ENCODE data around the gene AEBP2.

Gene AEBP2

GRCh38 chr12:19518209-19518608 is 78.9 kb downstream of the AEBP2 start:
- DNase-seq (ENCODE audit: insufficient read length, low spot score): no peak
- no peak for TF ChIP-seq TAF1 (IDR thresholded peaks at IDR 0.05; ENCODE audit: low read depth, low read length)
- no peak for TF ChIP-seq POU2F2 (IDR thresholded peaks at IDR 0.05; ENCODE audit: low read depth, low read length)
- TF ChIP-seq SPI1 (IDR thresholded peaks at IDR 0.05; ENCODE audit: low read depth, low read length): no peak
- TF ChIP-seq POLR2A (IDR thresholded peaks at IDR 0.05; ENCODE audit: low read depth, low read length): no peak
- no peak for TF ChIP-seq PAX5 (IDR thresholded peaks at IDR 0.05; ENCODE audit: insufficient read depth, low read length, severe bottlenecking)
- TF ChIP-seq POLR2AphosphoS5 (IDR thresholded peaks at IDR 0.05; ENCODE audit: low read depth, low read length): no peak
- no peak for FAIRE-seq

- no peak for FAIRE-seq
- TF ChIP-seq TAF1 (IDR thresholded peaks at IDR 0.05; ENCODE audit: low read depth, low read length) (no peak), SPI1 (IDR thresholded peaks at IDR 0.05; ENCODE audit: low read depth, low read length) (no peak), PAX5 (IDR thresholded peaks at IDR 0.05; ENCODE audit: insufficient read depth, low read length, severe bottlenecking) (no peak), POLR2AphosphoS5 (IDR thresholded peaks at IDR 0.05; ENCODE audit: low read depth, low read length) (no peak), POLR2A (IDR thresholded peaks at IDR 0.05; ENCODE audit: low read depth, low read length) (no peak), POU2F2 (IDR thresholded peaks at IDR 0.05; ENCODE audit: low read depth, low read length) (no peak)
Observed at GRCh38 chr12:19520646-19521415, 81.5 kb downstream of the AEBP2 start.

GRCh38 chr12:19525274-19525673 is 86.0 kb downstream of the AEBP2 start:
- FAIRE-seq (no peak), DNase-seq (ENCODE audit: insufficient read length, low spot score) (no peak)
- no peak for TF ChIP-seq SPI1 (IDR thresholded peaks at IDR 0.05; ENCODE audit: low read depth, low read length)
- no peak for TF ChIP-seq POU2F2 (IDR thresholded peaks at IDR 0.05; ENCODE audit: low read depth, low read length)
- TF ChIP-seq POLR2AphosphoS5 (IDR thresholded peaks at IDR 0.05; ENCODE audit: low read depth, low read length): no peak
- no peak for TF ChIP-seq POLR2A (IDR thresholded peaks at IDR 0.05; ENCODE audit: low read depth, low read length)
- TF ChIP-seq TAF1 (IDR thresholded peaks at IDR 0.05; ENCODE audit: low read depth, low read length): no peak
- TF ChIP-seq PAX5 (IDR thresholded peaks at IDR 0.05; ENCODE audit: insufficient read depth, low read length, severe bottlenecking): no peak

More at GRCh38 chr12:19520646-19521415, 81.5 kb downstream of the AEBP2 start:
- DNase-seq (ENCODE audit: insufficient read length, low spot score): no peak

GRCh38 chr12:19527866-19528265 is 88.6 kb downstream of the AEBP2 start:
- TF ChIP-seq POLR2A (IDR thresholded peaks at IDR 0.05; ENCODE audit: low read depth, low read length) (no peak), TAF1 (IDR thresholded peaks at IDR 0.05; ENCODE audit: low read depth, low read length) (no peak), POLR2AphosphoS5 (IDR thresholded peaks at IDR 0.05; ENCODE audit: low read depth, low read length) (no peak), SPI1 (IDR thresholded peaks at IDR 0.05; ENCODE audit: low read depth, low read length) (no peak)
- DNase-seq (ENCODE audit: insufficient read length, low spot score) (no peak), FAIRE-seq (no peak)

- no peak for FAIRE-seq
- DNase-seq (ENCODE audit: insufficient read length, low spot score): no peak
- TF ChIP-seq TAF1 (IDR thresholded peaks at IDR 0.05; ENCODE audit: low read depth, low read length) (no peak), POLR2A (IDR thresholded peaks at IDR 0.05; ENCODE audit: low read depth, low read length) (no peak)
Observed at GRCh38 chr12:19528750-19529149, 89.5 kb downstream of the AEBP2 start.

- FAIRE-seq: no peak
- DNase-seq (ENCODE audit: insufficient read length, low spot score): no peak
- no peak for TF ChIP-seq POLR2AphosphoS5 (IDR thresholded peaks at IDR 0.05; ENCODE audit: low read depth, low read length)
- no peak for TF ChIP-seq SPI1 (IDR thresholded peaks at IDR 0.05; ENCODE audit: low read depth, low read length)
- no peak for TF ChIP-seq TAF1 (IDR thresholded peaks at IDR 0.05; ENCODE audit: low read depth, low read length)
- no peak for TF ChIP-seq POLR2A (IDR thresholded peaks at IDR 0.05; ENCODE audit: low read depth, low read length)
- TF ChIP-seq PAX5 (IDR thresholded peaks at IDR 0.05; ENCODE audit: insufficient read depth, low read length, severe bottlenecking): no peak
- TF ChIP-seq POU2F2 (IDR thresholded peaks at IDR 0.05; ENCODE audit: low read depth, low read length): no peak
Observed at GRCh38 chr12:19529951-19530636, 90.8 kb downstream of the AEBP2 start.

GRCh38 chr12:19530637-19531023 is 91.3 kb downstream of the AEBP2 start:
- no peak for FAIRE-seq
- no peak for DNase-seq (ENCODE audit: insufficient read length, low spot score)

GRCh38 chr12:19533567-19533966 is 94.3 kb downstream of the AEBP2 start:
- FAIRE-seq (no peak), DNase-seq (ENCODE audit: insufficient read length, low spot score) (no peak)
- no peak for TF ChIP-seq POLR2AphosphoS5 (IDR thresholded peaks at IDR 0.05; ENCODE audit: low read depth, low read length)
- TF ChIP-seq PAX5 (IDR thresholded peaks at IDR 0.05; ENCODE audit: insufficient read depth, low read length, severe bottlenecking): no peak
- TF ChIP-seq POU2F2 (IDR thresholded peaks at IDR 0.05; ENCODE audit: low read depth, low read length): no peak
- TF ChIP-seq POLR2A (IDR thresholded peaks at IDR 0.05; ENCODE audit: low read depth, low read length): no peak
- TF ChIP-seq TAF1 (IDR thresholded peaks at IDR 0.05; ENCODE audit: low read depth, low read length): no peak
- TF ChIP-seq SPI1 (IDR thresholded peaks at IDR 0.05; ENCODE audit: low read depth, low read length): no peak

More at GRCh38 chr12:19530637-19531023, 91.3 kb downstream of the AEBP2 start:
- TF ChIP-seq POLR2AphosphoS5 (IDR thresholded peaks at IDR 0.05; ENCODE audit: low read depth, low read length) (no peak), SPI1 (IDR thresholded peaks at IDR 0.05; ENCODE audit: low read depth, low read length) (no peak), PAX5 (IDR thresholded peaks at IDR 0.05; ENCODE audit: insufficient read depth, low read length, severe bottlenecking) (no peak), TAF1 (IDR thresholded peaks at IDR 0.05; ENCODE audit: low read depth, low read length) (no peak), POU2F2 (IDR thresholded peaks at IDR 0.05; ENCODE audit: low read depth, low read length) (no peak), POLR2A (IDR thresholded peaks at IDR 0.05; ENCODE audit: low read depth, low read length) (no peak)

- no peak for TF ChIP-seq POU2F2 (IDR thresholded peaks at IDR 0.05; ENCODE audit: low read depth, low read length)
- no peak for TF ChIP-seq POLR2A (IDR thresholded peaks at IDR 0.05; ENCODE audit: low read depth, low read length)
- TF ChIP-seq POLR2AphosphoS5 (IDR thresholded peaks at IDR 0.05; ENCODE audit: low read depth, low read length): no peak
- no peak for TF ChIP-seq SPI1 (IDR thresholded peaks at IDR 0.05; ENCODE audit: low read depth, low read length)
- no peak for TF ChIP-seq TAF1 (IDR thresholded peaks at IDR 0.05; ENCODE audit: low read depth, low read length)
- no peak for TF ChIP-seq PAX5 (IDR thresholded peaks at IDR 0.05; ENCODE audit: insufficient read depth, low read length, severe bottlenecking)
- DNase-seq (ENCODE audit: insufficient read length, low spot score) (no peak), FAIRE-seq (no peak)
Observed at GRCh38 chr12:19539071-19539470, 99.8 kb downstream of the AEBP2 start.
